Middle frontal gyrus (tissue), 1 donor: ENCODE measurements around the gene DCLRE1B.
A peak's percentile ranks its signal among the peaks of the same experiment; 100 is the strongest.

Experiments
- DNase-seq: peaks from one replicate; pipeline ENCODE4 v3.0.0-alpha.2; 2015; ENCODE audit warnings: low spot score; ENCODE audit errors: extremely low spot score

The DCLRE1B gene

DNA sequence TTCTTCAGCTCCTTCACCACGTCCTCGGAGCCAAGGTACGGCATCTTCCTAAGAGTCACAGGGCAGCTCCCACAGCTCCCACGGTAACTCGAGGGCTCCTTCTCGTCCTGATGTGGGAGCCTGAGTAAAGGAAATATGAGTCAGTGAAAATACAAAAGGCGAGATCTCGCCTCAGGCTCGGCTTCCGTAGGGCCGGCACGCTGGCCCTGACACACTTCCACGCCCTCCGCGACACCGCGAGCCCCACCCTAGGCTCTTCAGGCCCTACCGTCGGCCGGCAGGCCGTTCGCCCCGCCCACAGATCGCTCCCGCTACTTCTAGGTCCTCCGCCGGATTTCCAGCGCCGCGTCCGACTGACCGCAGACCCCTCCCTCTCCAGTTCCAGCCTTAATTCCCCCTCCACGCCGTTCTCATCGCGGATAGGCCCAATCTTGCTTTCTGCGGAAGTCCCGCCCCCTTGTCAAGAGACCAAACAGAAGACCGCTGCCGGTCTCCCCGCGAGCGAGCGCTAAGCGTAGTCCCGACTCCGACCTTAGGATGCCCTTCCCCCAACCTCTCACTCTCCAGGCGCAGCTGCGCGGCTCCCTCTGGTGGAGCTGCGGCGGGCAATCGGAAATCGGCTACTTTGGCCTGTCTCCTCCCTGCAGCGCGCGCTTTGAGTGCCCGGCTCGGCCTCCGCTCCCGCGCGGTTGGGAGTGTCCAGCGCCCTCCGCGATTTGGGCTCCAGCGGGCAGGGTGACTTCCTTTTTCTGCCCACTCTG is at the start of gene DCLRE1B, which contains the start of gene AP4B1:
Gene DCLRE1B, plus strand, starts transcription at position 653 of the 761 bp plus-strand sequence. CDS start 261 bp downstream, outside the sequence.
Gene AP4B1, minus strand, starts transcription at position 126 of the 761 bp plus-strand sequence. Its CDS starts 82 bp downstream, at position 44.
- peak; percentile 97 for DNase-seq

DNA sequence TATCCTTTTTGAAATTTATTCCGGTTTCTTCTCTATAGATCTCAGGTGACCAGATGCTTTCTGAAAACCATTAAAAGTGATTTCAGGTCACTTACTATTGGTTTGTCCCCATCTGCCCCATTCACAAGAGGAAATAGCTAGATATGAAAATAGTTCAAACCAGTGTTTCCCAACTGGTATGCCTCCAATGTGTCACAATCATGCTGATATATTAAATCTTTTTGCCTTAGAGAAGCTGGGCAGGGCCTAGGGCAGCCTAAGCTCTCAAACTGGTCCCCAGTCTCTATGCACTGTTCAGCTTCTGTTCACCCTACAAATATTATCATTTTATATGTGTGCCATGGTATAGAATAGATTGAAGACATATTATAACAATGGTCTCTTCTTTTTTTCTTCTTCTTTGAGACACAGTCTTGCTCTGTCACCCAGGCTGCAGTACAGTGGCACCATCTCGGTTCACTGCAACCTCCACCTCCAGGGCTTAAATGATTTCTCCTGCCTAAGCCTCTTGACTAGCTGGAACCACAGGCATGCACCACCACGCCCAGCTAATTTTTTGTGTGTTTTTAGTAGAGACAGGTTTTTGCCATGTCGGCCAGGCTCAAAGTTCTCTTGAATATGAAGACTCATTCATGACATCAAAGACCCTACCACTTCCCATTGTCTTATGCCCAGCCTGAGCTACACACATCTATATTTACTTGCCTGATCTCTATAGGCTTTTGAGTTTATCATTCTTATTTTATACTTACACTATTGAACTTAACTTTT is 49.3 kb upstream of the DCLRE1B start:
- no peak for DNase-seq

DNA sequence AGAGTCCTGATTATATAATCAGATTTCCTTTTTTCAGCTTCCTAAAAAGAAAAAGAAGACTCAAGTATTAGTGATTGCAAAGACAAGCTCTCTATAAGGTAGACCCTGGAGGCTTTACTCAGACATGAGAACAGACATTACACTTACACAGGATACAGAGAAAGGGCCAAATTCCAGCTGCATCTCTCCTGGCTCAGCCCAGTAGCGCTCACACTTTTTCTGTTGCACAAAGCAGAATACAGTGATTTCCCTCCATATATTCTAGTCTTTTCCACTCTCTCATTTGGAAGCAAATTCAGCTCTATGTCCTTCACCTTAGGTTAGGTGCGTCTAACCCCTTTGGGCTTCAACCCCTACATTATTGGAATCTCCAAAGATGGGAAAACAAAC is 48.7 kb upstream of the DCLRE1B start:
- no peak for DNase-seq

DNA sequence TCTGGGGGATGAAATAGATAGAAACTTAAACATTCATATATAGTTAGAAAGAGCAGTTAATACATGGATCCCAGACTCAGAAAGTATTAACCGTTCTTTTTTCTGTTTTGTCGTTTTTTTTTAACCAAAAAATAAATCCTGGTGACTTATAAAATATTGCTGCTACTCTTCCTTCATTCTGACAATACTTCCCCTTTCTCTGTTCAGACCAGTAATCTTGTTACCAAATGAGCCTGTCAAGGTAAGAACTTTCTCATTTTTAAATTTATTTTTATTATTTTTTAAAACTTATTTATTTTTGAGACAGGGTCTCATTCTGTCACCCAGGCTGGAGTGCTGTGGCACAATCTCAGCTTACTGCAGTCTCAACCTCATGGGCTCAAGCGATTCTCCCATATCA is 47.4 kb upstream of the DCLRE1B start:
- no peak for DNase-seq

DNA sequence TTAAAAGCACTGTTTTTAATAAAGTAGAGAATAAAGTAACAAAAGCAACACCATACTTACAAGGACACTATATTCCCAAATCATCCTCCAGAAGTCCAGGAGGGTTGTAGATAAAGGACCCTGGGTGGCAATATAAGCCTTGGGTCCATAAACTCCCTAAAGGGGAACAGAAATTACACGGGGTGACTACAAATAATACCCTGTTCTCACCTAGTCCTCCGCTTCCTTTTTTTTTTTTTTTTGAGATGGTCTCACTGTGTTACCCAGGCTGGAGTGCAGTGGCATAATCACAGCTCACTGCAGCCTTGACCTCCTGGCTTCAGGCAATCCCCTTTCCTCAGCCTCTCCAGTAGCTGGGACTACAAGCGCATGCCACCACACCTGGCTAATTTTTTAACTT is 46.7 kb upstream of the DCLRE1B start:
- no peak for DNase-seq

DNA sequence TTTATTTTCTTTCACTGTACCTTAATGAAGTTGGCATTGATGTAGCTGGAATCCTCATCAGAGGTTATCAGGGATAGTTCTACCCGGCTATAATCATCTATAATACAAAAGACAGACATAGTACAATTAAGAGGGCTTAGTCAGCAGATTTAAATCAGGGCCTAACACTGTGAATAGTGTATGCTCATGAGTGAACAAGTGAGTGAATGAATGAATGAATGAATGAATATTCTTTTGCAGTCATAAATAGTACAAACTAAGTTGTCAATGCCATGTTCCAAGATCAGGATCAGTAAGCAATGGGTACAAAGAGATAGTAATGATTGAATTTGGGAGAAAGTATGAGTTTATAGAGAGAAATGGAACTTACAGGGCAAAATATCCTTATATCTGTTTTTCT is 46.1 kb upstream of the DCLRE1B start:
- no peak for DNase-seq

DNA sequence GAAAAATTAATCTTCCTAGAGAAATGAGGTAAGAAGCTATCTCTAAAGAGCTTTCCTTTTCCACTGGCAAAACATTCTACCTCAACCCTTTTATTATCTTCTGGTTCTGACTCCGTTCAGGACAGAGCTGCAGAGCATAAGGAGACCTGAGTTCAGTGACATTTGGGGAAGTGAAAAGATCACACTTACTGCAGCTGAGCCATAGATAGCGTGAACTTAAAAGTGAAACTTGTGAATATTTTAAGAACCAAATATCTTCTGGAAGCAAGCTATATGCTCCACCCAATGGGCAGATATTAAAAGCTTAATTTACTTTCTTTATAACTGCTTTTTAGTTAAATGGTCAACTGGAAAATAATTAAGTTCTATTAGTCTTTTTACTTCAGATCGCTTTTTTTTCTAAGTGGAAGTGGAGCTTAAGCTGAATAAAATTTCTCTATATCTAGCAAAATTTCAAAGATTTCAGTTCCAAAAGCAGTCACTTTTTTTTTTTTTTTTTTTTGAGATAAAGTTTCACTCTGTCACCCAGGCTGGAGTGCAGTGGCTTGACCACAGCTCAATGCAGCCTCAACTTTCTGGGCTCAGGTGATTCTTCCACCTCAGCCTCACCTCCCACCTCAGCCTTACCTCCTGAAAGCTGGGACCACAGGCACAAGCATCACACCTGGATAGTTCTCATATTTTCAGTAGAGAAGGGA is 45.5 kb upstream of the DCLRE1B start:
- DNase-seq = no peak

DNA sequence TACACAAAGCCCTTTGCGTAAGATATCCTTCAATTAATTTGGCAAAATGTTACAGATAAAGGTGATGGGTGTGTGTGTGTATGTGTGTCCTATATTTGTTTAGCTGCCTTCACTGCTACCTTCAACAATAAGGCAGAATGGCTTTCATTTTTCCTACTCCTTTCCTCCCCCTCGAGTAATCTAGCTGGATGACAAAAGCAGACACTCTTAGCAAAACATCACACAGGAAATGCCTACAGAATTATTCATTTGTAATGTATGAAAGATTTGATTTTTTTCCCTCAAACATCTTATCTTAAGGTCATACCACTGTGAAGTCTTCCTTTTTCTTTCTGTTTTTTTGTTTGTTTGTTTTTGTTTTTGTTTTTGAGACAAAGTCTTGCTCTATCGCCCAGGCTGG is 44.2 kb upstream of the DCLRE1B start:
- no peak for DNase-seq

DNA sequence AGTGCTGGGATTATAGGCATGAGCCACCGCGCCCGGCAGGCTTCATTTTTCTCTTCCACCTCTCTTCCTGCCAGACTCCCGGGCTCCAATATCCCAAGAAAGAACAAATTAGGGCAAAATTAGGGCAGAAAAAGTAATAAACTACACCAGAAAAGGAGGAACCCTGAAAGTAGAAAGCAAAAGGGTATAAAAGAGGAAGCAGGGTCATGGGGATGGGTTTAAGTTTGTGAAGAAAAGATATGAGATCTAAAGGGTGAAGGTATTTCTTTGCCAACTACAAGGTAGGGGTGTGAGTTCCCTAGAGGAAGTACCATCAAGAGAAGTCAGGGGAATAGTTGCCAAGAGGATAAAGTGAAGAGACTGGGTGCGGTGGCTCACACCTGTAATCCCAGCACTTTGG is 43.5 kb upstream of the DCLRE1B start:
- DNase-seq = no peak

DNA sequence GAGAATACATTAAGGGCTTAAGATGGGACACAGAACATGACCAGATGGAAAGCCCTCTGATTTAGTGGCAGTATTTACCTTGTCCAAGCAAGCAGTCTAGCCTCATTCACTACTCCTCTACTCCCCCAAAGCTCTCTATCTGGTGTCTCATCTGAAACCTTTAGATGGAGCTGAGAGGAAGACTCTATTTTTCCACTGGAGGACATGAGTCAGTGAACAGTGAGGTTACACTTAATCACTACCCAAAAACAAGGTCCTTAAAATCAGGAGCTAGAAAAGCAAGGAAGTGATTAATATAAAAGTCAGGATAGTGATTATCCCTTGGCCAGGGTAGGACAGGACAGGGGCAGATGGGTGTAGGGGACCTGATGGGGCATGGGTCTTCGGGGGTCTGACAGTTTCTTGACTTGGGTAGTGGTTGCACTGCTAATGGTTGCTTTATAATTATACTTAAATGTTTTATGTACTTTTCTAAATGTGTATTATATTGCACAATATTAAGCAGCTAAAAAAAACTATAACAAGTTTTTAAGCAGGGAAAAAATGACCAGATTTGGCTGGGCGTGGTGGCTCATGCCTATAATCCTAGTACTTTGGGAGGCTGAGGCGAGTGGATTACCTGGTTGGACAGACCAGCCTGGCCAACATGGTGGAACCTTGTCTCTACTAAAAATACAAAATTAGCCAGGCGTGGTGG is 36.6 kb upstream of the DCLRE1B start:
- no peak for DNase-seq

DNA sequence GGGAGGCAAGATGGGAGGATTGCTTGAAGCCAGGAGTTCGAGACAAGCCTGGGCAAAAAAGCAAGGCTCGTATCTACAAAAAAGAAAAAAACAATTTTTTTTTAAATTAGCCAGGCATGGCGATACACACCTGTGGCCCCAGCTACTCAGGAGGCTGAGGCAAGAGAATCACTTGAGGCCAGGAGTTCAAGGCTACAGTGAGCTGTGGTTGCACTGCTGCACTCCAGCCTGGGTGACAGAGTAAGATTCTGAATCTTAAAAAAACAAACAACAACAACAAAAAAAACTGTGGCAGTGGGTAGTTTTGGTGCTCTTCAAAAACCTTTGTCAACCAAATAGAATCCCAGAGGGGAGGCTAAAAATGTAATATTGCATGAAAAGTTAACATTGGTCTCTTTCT is 34.3 kb upstream of the DCLRE1B start:
- DNase-seq = no peak

DNA sequence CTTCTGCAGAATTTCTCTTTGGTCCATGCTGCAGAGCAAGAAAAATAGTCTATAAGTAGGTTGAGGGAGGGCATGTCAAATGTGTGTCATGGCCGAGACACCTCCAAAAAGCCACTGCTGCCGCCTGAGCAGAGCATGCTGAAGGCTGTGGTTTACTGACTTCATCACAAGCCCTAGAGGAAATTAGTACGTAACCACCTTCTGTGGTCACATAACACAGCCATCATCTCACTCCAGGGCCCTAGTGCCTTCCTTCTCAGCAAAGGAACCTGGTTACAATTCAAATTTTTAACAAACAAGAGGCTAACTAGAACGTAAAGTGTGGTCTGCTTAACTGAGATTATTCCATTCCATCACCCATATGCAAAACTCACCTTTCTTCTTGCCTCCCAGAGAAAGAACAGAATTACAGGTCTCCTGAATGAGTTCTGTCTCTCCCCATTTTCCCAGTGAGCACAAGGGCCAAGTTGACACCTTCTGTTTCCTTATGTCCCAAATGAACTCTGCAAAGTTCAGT is 33.5 kb upstream of the DCLRE1B start, which contains the start of gene PTPN22:
Gene PTPN22, minus strand, starts transcription at position 116 of the 517 bp plus-strand sequence.
- DNase-seq = no peak

DNA sequence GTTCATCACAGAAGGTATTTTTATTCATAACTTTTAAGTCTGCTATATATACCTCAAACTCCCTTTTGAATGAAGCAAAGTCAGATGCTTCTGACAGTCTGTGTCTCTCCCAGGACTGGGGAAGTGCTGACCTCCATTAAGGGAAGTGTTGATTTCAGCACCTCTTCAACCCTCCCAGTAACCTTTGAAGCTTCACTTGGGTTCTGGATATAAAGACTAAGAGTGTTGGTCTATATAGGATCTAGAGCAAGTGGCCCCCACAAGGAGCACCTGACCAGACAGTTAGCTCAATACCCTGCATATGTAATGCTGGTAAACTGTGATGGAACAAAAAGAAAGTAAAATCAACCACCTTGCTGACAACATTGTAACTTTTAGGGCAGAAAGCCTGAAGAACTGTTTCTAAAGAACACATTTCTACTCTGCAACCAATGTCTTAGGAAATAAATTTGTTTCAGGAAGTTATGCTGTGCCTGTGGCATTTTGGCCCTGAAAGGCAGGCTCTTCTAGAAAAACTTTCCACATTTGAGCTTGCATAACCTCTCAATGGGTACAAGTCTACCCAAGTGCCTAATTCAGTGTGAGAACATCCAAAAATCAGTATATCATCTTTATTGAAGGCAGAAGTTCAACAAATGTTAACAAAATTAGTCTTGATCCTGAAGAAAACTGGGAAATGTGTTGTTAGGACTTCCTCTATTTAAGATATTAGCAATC is 32.7 kb upstream of the DCLRE1B start:
- no peak for DNase-seq

DNA sequence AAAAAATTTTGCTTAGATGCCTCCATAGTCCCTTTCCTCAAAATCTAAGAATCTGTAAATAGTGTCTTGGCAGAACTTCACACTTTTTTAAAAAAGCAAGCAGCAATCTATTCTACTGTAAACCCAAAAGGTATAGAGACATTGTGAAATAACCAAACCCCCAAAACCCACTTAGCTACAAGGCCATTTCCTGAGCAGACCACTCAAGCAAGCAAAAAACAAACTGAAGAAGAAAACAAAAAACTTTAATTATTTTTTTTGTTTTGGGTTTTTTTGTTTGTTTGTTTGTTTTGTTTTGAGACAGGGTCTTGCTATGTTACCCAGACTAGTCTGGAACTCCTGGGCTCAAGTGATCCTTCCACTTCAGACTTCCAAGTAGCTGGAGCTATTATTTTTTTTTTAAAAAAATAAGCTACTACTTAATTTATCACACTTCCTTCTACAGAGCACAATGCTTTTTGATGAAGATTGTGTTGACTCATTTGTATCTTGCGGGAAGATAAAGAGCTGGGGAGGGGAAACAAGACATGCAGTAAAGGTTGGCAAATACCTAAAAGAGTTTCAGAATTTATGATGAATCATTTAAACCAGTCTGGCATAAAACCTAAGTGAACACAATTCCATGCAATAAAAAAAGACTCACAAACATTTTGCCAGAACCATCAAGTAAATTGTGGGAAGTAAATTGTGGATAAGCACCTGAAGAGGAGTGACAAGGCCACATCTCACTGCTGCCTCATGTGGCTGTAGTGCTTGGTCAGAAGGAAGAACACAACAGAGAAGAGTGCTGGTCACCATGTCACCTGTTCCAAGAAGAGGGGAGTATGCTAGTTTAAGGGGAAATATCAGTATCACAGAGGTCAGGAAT is 30.9 kb upstream of the DCLRE1B start:
- DNase-seq = no peak

DNA sequence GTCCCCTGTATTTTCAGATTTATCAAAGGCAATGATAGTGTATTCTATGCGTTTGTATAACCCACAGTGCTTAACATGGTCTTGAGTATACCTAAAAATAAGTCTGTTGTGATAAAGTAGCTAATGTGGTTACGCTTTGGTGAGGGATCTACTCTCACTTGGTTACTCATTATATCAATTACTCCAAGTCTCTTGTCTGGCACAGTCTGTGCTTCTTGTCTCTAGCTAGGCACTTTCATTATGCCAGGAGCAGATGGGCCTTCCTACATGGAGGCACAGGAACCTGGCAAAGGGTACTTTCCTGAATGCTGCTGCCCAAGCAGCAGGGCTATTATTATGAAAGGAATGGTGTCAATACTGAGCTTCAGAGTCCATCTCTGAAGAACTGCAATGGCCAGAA is 29.4 kb upstream of the DCLRE1B start:
- DNase-seq = no peak

DNA sequence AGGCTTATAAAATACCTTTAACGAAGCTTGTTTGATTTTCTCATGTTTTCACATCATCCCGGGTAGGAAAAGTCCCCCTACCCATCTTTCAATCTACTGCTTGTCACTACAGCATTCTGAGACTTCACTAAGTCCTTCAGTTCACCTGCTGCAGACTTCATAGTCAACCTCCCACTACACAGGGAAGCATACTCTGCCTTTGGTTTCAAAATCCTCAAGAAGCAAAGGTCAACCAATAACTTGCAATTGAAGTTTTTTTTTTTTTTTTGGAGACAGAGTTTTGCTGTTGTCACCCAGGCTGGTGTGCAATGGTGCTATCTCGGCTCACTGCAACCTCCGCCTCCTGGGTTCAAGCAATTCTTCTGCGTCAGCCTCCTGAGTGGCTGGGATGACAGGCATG is 28.9 kb upstream of the DCLRE1B start:
- no peak for DNase-seq

DNA sequence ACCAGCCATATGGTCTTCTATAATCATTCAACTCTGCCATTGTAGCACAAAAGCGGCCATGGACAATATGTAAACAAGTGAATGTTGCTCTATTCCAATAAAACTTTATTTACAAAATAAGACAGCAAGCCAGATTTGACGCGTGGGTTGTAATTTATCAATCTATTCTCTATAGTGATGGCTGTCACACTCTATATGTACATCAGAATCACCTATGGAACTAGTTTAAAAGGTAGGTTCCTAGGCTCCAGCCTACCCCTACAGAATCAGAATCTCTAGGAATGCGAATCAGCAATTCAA is 25.4 kb upstream of the DCLRE1B start:
- no peak for DNase-seq

DNA sequence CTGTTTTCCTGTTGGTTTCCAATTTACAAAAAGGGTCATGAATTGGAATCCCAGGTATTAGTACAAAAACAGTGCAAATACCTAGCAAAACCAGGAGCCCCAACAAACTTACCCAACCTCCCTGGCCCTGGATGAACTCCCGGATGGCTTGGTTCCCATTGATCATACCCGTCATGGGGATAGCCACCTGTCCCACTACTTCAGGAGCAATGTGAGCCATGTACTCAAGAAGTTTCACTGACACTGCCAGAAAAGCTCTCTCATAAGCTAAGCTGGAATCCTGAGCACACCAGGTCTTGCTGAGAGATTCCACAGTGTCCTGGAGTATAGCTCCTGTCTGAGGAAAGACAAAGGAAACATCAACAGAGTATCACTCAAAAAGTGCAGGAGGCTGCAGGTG is 23.5 kb upstream of the DCLRE1B start:
- DNase-seq = no peak
